Measurements from ENCODE around the gene SPEN.

DNA sequence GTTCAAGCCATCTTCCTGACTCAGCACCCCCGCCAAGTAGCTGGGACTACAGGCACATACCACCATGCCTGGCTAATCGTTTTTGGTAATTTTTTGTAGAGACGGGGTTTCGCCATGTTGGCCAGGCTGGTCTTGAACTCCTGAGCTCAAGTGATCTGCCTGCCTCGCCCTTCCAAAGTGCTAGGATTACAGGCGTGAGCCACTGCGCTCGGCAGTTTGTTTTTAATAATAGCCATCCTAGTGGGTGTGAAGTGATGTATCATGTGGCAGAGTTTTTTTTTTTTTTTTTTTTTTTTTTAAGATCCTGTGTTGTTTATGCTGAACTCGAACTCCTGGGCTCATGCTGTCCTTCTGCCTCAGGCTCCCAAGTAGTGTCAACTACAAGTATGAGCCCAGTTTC is 51.8 kb downstream of the SPEN start:
- TF ChIP-seq CTCF (IDR thresholded peaks at IDR 0.05; ENCODE audit: low read length) = no peak
- TF ChIP-seq EZH2 (IDR thresholded peaks at IDR 0.05; ENCODE audit: borderline replicate concordance, low read length) = no peak
